Measurements from ENCODE around the gene PCSK6.

DNA sequence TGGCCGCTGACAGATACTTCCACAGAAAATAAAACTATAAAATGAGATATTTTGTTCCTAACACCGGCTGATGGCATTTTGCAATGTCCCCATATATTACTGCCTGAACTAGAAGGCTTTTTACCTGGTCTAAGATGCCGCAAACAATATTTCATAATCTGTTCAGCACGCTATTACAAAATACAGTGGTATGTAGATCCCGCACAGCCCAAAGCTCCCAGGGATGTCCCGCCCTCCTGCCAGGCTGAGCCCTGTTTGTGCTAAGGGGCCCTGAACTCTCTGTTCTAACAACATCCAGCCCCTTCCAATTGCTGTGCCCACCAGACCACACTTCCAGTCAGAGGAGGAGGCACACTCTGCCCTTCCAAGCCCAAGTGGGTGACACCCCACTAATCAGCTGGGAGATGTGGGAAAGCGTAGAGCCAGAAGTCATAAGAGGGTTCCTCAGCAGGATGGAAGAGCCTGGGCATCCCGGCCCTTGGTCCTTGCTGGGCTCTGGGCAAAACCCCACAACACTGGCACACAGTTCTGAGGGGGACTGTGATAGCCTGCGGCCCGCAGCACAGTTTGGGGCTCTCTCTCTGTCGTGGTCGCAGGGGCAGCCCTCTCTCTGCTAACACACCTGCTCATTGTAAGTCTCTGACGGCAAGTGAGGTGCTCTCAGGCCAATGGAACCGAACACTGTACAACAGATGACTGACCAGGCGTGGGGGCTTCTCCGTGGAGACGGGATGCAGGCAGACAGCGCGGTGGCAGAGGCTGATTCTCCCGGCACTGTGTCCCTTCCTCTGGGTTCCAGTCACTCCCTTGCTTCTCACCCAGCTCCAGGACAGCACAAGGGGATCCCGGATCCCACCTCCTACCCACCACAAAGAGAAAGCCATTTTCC lies 55.2 kb downstream of the PCSK6 start:
- no peak for TF ChIP-seq SNAI2 (CRISPR knock-in tag; IDR thresholded peaks at IDR 0.05)
- TF ChIP-seq CSDC2 (CRISPR knock-in tag; IDR thresholded peaks at IDR 0.05) = no peak
- TF ChIP-seq ESRRG (CRISPR knock-in tag; IDR thresholded peaks at IDR 0.05) = no peak

Data from SK-N-SH treated with all-trans-retinoic acid at 6 μM for 48 hours (cell line).